DMS 273 treated with DMSO at 0.1 percent for 48 hours (cell line): ENCODE data around the gene SLC27A2.
"Not testable (repeated sequence)": the region's sequence is repeated elsewhere in the genome, so short reads cannot be mapped to it uniquely, and the experiment has no call there.

Experiments
- DNase-seq: peaks from one replicate; lab custom pipeline; 2025; lab: John Stamatoyannopoulos, UW

Gene SLC27A2

GRCh38 chr15:50163719-50164410 is 18.1 kb upstream of the SLC27A2 start:
- no peak for DNase-seq

- DNase-seq = no peak
These were observed 17.5 kb upstream of the SLC27A2 start for GRCh38 chr15:50164458-50164857.

- no peak for DNase-seq
These were observed 15.8 kb upstream of the SLC27A2 start for GRCh38 chr15:50166216-50166615.

GRCh38 chr15:50167110-50167509 is 14.9 kb upstream of the SLC27A2 start:
- no peak for DNase-seq

GRCh38 chr15:50168379-50168778 is 13.6 kb upstream of the SLC27A2 start:
- no peak for DNase-seq

- DNase-seq = no peak
These were observed 13.1 kb upstream of the SLC27A2 start for GRCh38 chr15:50168783-50169411.

- DNase-seq = not testable (repeated sequence)
These were observed 9.6 kb upstream of the SLC27A2 start for GRCh38 chr15:50172360-50172895.

GRCh38 chr15:50176869-50177268 is 5.1 kb upstream of the SLC27A2 start:
- no peak for DNase-seq

GRCh38 chr15:50180091-50180490 is 1.9 kb upstream of the SLC27A2 start:
- DNase-seq = no peak

GRCh38 chr15:50180582-50180981 is 1.4 kb upstream of the SLC27A2 start:
- DNase-seq = no peak

- no peak for DNase-seq
These were observed 611 bp upstream of the SLC27A2 start for GRCh38 chr15:50181201-50181968.

- DNase-seq = no peak
These were observed 420 bp downstream of the SLC27A2 start for GRCh38 chr15:50182219-50183013.

- no peak for DNase-seq
These were observed 1.3 kb downstream of the SLC27A2 start for GRCh38 chr15:50183112-50183794.

- DNase-seq = no peak
These were observed 3.0 kb downstream of the SLC27A2 start for GRCh38 chr15:50184863-50185504.

- no peak for DNase-seq
These were observed 4.1 kb downstream of the SLC27A2 start for GRCh38 chr15:50186090-50186489.

GRCh38 chr15:50186752-50187151 is 4.8 kb downstream of the SLC27A2 start:
- no peak for DNase-seq

GRCh38 chr15:50187525-50187924 is 5.5 kb downstream of the SLC27A2 start:
- DNase-seq = no peak

- DNase-seq = no peak
These were observed 6.0 kb downstream of the SLC27A2 start for GRCh38 chr15:50187997-50188396.

GRCh38 chr15:50188793-50189192 is 6.8 kb downstream of the SLC27A2 start:
- not testable (repeated sequence) for DNase-seq

- DNase-seq = no peak
These were observed 7.6 kb downstream of the SLC27A2 start for GRCh38 chr15:50189633-50190032.

- DNase-seq = no peak
These were observed 8.2 kb downstream of the SLC27A2 start for GRCh38 chr15:50190166-50190570.
